Breast epithelium (tissue), 3 donors: Measurements from ENCODE around the gene OR2M5.

Experiments used
- POLR2A ChIP-seq: fragments of 450-650 bp; IDR thresholded peaks from one replicate; pipeline ENCODE4 v1.6.1; 2016; ENCODE audit warnings: antibody characterized with exemption, mild to moderate bottlenecking, moderate library complexity
- TF ChIP-seq, protein P1 (sequence below), 3 donors: fragments of 450-650 bp; IDR thresholded peaks; one replicate each; pipeline ENCODE4 v1.5.1; 2016 to 2017; ENCODE audit warnings: antibody characterized with exemption in 3 of 3, mild to moderate bottlenecking in 3 of 3, moderate library complexity in 3 of 3

DNA sequence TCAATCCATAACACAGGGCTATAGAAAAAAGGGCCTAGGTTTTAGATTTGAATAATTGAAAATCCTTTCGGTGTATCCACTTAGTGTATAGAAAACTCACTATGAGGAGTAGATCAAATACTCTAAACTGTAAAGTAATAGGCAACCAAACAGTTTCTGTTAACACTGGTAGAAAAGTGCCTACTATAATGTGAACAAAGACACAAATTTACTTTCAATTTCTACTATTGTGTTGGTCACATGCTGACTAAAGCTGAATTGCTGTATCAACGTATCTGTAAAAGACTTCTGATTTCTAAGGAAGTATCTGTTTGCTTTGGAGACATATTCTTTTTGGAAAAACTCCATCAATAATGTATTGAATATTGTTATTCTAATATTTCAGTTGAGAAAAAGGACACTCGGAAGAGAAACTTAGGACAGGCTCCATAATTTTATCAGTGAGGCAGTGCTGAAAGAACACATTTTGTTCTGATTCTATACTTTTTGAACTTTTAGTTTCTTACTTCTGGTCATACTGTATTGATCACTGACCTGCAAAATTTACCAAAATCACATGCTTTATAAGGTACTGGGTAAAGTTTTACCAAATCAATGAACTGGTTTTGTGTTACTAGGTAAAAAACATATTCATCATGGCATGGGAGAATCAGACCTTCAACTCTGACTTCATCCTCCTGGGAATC is at the start of gene OR2M5:
- TF ChIP-seq, protein P1, sequence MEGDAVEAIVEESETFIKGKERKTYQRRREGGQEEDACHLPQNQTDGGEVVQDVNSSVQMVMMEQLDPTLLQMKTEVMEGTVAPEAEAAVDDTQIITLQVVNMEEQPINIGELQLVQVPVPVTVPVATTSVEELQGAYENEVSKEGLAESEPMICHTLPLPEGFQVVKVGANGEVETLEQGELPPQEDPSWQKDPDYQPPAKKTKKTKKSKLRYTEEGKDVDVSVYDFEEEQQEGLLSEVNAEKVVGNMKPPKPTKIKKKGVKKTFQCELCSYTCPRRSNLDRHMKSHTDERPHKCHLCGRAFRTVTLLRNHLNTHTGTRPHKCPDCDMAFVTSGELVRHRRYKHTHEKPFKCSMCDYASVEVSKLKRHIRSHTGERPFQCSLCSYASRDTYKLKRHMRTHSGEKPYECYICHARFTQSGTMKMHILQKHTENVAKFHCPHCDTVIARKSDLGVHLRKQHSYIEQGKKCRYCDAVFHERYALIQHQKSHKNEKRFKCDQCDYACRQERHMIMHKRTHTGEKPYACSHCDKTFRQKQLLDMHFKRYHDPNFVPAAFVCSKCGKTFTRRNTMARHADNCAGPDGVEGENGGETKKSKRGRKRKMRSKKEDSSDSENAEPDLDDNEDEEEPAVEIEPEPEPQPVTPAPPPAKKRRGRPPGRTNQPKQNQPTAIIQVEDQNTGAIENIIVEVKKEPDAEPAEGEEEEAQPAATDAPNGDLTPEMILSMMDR (IDR thresholded peaks at IDR 0.05): no peak
- no peak for TF ChIP-seq POLR2A
